HCEC 1CT (cell line): Measurements from ENCODE around the gene HCN2.

Source experiments
- DNase-seq: peaks from one replicate; pipeline ENCODE4 v3.0.0-alpha.2; 2017

The HCN2 gene

DNA sequence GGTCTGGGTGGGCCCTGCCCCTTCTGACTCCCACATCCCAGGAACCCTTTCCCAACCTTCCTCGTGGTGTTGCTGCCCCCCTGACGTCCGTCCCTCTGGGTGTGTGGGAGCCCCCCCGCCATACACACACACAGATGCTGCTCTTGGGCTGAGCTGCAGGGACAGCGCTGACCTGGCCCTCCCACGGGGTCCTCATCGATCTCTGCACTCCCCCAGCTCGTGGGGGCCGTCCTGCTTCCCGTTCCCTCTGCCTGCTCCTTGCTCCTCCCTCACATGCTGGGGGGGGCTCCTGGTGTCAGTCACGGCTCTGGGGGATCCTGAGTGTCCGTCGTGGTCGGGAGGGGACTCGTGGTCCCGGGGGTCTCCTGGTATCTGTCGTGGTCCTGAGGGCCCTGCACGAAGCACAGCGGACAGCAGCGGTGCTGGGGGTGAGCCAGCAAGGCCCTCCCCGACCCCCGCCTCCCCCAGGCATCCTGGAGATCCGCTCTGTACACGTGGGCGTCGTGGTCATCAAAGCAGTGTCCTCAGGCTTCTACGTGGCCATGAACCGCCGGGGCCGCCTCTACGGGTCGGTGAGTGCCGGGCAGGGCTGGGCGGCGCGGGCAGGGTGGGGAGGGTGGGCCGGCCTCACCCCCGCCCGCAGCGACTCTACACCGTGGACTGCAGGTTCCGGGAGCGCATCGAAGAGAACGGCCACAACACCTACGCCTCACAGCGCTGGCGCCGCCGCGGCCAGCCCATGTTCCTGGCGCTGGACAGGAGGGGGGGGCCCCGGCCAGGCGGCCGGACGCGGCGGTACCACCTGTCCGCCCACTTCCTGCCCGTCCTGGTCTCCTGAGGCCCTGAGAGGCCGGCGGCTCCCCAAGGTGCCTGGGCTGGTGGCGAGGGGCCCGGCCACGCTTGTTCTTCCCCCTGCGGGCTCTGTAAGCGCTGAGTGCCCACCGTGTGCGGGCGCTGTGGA lies 53.4 kb downstream of the HCN2 start:
- DNase-seq = no peak

DNA sequence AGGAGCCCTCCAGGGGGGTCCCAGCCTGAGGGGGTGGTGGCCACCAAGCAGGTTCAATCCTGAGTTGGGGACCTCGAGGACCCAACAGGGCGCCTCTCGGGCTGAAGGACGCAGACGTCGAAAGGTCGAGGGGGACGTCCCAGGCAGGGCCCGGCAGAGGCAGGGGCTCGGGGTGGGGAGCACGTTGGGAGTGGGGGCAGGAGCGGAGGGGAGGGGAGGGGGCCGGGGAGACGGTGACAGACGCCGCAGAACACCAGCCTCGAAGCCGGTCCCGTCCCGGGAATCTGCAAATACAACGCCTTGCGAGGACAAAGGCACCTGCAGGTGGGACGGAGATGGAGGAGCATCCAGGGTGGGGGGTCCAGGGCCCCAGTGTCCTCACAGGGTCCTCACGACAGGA lies 54.1 kb downstream of the HCN2 start:
- no peak for DNase-seq

DNA sequence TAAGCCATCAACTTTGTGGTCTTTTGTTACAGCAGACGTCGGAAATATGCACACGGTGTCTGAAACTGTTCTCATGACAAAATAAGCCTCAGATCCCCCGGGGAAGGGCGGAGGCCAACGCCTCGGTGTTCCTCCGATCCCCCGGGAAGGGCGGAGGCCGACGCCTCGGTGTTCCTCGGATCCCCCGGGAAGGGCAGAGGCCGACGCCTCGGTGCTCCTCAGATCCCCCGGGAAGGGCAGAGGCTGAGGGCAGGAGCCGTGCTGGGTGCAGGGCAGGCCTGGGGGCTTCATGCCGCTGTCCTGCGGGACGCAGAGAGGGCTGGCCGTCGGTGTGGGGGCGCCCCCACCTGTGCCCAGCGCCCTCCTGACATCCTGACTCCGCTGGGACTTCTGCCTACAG lies 54.7 kb downstream of the HCN2 start:
- no peak for DNase-seq

DNA sequence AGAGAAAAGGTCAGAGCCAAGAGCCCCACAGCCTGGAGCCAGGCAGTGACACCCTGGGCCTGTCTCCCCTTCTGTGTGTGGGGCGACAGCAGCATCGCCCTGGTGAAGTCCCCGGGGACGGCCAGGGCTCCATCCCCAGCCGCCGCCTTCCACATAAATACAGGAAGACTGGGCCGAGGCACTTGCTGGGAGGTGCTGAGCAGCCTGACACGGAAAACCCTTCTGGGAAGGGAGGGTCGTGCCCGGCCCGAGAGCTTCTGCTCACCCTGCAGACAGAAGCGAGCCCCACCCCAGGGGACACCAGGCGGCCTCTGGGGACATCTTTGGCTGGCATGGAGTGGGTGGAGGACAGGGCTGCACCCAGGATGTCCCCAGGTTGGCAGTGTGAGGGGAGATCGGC lies 55.1 kb downstream of the HCN2 start:
- DNase-seq = no peak

DNA sequence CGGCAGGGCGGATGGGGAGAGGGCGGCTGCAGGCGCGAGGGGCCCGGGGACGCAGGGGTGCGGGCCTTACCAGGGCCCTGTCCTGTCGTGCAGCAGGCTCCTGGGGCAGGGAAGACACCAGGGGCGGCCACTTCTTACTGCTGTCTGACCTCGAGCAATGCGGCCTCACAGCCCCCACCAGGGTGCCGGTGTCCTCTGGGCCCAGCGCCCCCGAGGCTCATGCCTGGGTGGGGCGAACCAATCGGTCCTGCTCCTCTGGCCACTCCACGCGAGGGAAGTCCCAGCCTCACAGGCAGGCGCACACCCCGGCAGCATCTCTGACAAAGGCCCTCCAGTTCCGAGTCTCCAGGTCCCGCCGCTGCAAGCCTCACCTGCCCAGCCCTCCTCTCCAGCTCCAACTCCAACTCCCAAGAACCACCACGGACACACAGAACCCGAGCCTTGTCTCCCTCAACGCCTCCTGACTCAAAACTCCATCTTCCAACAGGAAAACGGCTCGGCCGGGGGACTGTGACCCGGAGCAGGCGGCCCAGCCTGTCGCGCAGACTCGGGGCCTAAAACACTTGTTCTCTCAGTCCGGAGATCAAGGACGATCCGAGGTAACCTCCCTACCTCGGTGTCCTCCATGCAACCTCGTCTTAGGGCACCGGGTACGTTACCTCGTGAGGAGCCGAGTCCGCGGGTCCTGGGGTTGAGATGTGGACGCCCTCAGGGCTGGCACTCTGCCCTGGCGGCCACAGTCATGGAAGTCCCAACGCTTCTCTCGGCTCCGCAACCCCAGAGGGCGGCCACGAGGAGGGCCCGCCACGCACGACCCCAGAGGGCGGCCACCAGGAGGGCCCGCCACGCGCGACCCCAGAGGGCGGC lies 56.5 kb downstream of the HCN2 start:
- no peak for DNase-seq

DNA sequence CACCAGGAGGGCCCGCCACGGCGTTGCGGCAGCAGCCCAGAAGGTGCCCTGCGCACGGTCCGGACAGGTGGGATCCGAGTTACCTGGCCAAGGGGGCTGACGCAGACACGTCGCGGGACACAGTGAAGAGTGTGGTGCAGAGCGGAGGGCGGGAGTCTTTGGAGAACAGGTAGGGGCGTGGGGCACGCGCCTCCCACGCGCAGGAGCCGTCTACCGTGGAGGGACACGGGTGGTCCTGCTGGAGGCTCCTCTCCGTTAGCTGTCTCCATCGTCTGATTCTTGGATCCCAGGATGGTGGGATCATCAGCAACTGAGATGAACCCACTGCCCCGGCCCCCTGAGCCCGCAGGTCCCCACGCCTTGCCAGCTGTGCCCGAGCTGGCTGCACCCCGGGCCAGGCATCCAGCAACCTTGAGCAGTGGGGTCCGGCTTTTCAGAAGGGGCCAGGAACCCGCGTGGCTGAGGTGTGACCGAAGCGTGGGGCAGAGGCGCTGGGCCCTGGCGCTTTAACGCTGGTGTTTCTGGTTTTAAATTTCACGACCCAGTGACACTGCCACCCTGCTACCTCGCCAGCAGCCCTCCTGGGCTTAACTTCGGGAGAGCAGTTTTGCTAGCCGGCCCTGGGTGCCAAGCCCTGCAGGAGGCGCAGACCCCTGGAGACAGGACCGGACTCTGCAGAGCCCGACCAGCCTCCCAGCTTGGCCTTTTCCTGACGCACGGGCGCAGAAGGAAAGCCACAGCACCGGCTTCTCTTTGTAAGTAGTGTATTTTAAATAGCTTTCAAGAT lies 57.3 kb downstream of the HCN2 start:
- DNase-seq = no peak

DNA sequence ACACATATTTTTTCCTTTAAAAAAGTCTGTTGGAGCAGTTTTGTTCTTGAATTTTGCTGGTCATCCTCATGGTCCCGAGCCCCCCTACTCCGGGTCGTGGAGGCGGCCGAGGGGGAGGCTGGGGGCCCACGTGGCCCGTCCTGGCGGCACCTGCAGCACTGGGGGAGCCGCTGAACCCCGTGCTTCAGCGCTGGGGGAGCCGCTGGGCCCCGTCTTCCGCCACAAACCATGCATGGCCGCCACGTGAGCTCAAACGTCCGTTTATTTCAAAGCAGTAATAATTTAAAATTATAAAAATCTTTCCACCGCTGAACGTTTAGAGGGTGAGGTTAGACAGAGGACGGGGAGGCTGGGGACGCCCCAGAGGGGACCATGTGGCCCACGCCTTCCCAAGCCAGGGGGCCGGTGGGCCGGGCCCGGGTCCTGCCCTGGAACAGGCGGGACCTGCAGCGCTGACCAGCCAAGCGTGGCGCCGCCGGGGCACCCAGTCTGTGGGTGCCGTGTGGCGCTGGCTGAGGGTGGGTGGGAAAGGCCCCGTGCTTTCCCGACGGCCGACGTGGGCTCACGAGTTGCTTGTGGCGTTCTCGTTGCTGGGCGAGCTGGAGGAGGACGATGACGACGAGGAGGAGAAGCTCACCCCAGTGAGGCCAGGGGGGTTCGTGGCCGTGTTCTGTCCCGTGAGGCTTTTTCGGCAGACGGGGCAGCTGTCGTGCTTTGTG lies 58.0 kb downstream of the HCN2 start:
- DNase-seq = no peak

DNA sequence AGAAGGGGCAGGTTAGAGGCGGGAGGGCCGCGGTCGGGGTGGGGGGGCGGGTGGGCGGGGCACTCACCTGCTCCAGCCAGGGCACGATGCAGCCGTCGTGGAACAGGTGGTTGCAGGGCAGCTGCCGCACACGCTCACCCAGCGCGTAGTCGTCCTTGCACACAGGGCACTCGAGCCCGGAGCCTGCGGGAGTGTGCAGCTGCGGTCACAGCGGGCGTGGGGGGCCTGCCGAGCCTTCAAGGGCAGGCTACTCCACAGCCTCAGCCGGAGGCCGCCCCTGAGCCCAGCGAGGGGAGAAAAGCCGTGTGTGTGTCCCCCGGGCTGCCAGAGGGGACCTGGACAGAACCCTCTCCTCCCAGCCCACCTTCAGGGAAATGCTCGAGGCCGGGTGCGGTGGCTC lies 58.6 kb downstream of the HCN2 start:
- DNase-seq = no peak

DNA sequence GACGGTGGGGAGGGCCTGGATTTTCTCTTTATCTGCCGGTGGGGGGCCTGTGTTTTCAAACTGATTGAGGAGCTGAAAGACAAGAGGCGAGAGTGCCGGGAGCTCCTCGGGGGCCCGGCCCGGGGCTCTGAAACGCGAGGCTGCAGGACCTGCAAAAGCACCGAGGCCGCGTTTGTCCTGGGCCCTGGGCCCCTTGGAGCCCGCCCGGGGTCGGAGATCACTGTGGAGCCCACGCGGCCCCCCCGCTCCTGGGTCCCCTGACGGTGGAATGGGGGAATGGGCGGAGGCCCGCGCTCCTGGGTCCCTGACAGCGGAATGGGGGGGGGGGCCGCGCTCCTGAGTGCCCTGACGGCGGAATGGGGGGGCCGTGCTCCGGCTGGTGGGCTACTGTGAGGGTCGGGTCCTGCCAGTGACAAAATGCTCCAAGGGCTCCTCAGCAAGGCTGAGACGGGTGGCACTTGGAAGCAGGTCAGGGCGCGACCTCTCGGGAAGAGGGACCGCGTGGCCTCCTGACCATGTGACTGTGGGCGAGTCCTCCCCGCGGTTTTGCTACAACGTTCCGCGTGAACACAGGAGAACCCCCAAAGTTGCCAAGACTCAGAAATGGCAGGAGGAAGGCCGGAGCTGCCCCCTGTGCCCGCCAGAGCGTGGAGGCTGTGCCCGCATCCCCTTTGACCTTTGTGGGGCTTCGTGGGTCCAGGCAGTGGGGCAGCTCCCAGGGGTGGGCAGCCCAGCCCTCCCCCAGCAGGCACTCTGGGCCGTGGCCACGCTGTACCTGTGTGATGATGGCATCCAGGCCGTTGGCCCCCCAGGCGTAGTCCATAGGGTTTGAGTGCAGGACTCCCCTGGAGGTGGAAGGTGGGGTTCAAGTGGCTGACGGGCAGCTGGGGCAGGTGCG lies 59.5 kb downstream of the HCN2 start:
- DNase-seq = no peak

DNA sequence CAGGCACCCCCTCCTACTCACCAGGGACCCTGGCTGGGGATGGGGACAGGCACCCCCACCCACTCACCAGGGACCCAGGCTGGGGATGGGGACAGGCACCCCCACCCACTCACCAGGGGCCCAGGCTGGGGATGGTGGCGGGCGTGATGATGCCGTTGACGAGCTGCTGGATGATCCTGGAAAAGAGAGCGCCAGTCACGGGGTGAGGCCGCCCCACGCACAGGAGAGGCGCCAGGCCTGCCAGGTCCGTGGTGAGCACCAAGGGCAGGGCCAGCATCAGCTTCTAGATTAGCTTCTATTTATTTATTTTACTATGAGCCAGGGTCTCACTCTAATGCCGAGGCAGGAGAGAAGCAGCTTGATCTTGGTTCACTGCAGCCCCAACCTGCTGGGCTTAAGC lies 60.4 kb downstream of the HCN2 start:
- no peak for DNase-seq

DNA sequence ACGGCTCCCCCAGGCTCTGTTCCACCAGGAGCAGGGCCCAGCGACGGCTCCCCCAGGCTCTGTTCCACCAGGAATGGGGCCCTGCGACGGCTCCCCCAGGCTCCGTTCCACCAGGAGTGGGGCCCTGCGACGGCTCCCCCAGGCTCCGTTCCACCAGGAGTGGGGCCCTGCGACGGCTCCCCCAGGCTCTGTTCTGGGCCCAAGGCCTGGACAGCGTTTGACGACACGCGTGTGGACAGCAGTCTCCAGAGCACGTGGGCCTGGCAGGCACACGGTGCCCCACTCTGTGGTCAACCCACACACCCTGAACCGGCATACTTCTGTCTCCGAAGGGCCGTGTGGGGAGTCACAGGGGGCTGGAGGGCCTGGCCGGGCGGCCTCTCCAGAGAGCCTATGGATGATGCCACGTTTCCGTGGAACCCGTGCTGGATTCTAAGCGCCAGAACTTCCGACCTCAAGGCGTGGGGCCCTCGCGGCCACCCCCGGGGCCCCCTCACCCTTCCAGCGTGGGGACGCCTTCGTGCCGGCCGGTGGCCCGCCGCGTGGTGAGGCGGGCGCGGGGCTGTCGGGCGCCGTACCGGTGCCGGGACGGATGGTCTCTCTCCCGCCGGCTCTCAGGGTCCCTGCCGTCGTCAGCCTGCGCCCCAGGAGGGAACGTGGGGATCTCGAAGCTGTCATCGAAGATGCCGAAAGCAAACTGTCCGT lies 61.6 kb downstream of the HCN2 start:
- DNase-seq = no peak

DNA sequence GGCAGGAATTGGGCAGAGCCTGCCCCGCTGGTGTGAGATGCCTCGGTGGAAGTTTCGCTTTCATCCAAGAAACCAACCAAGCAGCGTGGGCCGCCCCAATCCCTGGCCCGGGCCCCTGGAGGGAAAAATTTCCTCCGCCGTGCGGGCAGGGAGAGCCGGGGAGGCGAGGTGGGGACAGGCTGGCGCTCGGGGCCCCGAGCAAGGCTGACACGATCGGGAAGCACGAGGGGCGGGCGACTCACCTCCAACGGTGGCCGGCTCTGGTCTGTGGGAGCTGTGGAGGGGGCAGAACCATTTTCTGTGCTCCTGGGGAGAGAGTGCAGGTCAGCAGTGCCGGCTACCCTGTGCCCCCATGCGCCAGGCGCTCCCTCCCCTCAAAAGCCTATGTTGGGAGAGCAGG lies 62.3 kb downstream of the HCN2 start:
- DNase-seq = no peak

DNA sequence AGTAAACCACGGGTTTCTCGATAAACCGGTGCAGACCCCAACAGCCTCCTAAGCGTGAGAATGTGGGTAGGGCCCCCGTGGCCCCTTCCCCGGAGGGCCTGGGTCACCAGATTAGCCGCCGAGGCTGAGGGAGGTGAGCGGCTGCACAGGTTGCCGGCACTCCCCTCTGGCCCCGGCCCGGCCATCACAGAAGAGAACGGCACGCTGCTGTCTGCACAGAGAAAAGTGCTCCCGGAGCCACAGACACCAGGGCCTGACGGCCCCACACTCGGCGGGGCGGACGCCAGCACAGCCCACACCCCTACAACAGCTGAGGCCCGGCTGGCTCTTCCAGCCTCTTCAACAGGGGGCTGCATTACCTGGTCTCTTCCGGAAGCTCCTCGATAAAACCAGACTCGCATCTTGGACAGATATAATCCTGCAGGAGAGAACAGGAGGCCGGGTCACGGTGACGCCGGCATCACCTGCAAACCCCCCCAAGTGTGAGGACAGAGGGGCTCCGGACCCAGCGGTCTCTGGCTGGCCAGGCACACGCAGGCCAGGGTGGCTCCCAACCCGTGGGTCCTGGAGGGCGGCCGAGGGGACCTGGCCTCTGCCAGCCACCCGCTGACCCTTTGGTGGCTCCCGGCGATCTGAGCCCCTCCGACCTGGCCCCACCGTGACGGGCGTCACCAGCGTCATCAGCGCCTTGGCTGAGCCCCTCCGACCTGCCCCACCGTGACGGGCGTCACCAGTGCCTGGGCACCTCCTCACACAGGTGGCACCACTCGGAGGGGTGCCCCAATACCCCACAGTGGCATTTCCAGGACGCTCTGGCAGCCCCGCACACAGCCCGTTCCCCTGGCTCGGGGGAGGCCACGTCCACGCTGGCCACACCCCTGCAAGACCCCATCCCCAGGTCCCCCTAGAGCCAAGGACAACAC lies 63.0 kb downstream of the HCN2 start:
- no peak for DNase-seq

DNA sequence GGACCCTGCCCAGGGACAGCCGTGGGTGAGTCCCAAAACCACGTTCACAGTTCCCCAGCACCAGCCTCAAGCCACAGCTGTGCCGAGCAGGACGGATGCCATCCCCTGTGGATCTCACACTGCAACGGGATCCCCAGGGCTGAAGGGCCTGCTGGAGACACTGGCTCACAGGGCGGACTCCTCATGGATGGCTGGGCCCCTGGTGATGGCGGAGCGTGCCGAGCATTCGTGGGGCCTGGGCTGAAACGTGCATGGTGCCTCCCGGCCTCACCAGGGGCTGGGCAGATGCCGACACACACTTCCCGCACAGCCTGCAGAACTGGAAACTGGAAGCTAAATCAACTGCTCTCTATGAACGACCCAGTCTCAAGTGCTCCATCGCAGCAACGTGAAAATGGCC lies 63.7 kb downstream of the HCN2 start:
- DNase-seq = no peak

DNA sequence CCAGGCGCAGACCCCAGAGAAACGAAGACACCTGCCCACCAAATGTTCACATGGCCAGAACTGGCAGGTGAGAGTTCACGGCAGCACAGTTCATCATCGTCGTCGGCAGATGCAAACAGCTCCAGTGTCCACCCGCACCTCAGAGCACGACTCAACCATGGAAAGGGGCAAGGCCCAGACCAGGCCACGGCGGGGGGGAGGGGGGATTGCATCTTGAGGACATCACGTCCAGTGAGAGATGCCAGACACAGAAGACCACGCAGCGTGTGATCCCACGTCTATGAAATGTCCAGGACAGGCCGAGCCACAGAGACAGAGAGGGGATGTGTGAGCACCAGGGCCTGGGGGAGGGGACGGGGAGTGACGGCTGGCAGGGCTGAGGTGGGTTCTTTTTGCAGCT lies 66.0 kb downstream of the HCN2 start:
- no peak for DNase-seq

DNA sequence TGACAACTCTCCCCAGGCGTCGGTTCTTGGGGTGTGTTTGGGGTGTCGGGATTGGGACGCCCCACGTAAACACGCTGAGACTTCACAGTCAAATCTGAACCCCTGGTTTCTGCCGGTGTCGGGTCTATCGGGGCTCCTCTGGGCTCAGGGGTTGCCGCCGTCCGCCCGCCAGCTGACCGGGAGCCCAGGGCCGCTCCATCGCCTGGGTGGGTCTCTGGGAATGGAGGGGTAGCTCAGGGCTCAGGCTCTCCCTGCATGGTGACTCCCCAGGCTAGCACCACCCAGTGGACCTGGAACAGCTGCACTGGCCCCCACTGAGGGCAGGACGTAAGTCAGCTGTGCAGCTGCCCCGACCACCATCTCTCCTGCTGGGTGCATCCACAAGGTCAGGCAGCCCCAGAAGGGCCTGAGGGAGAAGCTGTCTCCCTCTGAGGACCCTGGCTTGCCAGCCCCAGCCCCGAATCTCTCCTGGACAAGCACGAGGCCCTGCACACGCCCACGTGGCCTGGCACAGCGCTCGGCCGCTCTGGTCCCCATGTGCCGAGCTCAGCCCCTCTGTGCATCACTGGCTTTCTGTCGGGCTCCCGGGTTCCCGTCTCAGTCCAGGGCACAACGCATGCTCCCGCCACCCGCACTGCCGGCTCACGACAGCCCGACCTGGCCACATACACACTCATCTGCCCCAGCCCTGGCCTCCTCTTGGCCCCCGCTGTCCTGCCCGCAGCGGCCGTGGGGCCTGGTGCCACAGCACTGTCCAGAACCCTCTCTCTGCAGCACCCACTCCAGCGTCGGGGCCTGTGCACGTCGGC lies 67.3 kb downstream of the HCN2 start:
- DNase-seq = no peak

DNA sequence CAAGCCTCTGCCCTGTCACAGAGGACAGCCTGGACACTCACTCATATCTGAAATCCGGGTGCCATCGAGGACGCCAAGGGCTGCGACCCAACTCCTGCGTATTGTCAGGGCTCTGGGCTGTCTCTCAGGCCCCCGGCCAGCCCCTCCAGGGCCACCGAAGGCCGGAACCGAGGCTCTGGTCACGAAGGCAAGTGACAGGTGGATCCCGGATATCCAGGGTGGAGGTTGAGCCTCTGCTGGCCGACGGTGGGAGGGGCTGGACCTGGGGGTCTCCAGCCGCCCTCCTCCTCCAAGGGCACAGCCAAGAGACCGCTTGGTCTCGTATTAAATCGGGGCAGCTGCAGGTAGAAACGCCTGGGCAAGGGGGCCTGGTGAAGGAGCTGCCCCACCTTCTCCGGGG lies 67.9 kb downstream of the HCN2 start:
- no peak for DNase-seq

DNA sequence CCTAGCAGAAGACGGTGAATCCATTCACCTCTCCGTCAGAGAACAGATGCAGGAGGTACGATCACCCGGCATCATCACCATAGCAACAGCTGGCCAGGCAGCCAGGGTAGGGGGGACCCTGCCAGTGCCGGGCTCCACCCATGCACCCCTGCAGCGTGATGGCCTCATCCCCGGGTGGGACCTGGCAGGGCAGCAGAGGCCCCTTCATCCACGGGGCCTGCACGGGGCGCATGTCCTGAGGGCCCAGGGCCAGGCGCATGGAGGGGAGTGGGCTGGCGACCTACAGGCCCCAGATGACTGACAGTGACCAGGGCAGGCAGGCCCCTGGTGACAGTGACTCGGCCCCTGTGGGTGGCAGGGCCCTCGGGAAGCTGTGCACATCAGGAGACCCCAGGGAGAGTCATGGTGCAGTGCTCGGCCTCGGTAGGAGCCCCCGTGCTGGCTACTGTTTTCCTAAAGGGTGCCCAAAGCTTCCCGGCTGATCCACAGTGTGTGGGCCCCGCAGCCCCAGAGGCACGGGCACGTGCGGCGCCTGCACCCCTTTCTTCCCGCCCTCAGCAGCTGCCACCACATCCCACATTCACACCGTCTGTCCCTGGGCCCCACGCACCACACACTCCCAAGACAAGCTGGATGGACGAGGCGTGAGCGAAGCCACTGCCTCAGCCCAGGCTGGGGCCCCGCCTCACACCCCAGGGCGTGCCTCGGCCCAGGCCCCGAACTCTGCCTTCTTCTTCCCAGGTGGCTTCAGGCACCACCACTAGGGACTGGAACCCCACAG lies 68.6 kb downstream of the HCN2 start:
- no peak for DNase-seq
